GM21786 (cell line): ENCODE data around the gene UVRAG.

Experiments
- ATAC-seq: cut with Tn5 transposase; IDR thresholded peaks from one replicate; pipeline ENCODE4 v1.9.1; 2021; ENCODE audit not compliant: unreplicated experiment

Gene UVRAG

GRCh38 chr11:76177250-76177686 lies 362.3 kb downstream of the UVRAG start:
- no peak for ATAC-seq

DNA sequence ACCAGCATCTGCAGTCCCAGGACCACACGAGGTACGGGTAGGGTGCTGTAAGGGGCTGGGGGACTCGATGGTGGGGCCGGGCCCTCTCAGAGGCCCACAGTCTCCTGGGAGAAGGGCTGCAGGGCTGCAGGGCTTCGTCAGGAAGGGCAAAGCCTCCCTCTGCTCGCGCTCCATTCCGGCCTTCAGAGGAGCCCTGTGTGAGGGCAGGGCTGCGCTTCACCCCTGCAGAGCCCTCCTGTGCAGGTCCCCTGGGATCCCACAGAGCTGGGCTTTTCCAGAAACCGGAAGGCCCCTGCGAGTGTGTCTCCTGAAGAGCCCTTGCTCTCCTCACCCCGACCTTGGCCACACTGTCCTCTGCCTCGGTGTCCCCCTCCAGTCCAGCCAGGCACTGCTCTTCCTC lies 364.1 kb downstream of the UVRAG start:
- no peak for ATAC-seq

- no peak for ATAC-seq
These were observed 366.4 kb downstream of the UVRAG start for GRCh38 chr11:76181371-76181770.

DNA sequence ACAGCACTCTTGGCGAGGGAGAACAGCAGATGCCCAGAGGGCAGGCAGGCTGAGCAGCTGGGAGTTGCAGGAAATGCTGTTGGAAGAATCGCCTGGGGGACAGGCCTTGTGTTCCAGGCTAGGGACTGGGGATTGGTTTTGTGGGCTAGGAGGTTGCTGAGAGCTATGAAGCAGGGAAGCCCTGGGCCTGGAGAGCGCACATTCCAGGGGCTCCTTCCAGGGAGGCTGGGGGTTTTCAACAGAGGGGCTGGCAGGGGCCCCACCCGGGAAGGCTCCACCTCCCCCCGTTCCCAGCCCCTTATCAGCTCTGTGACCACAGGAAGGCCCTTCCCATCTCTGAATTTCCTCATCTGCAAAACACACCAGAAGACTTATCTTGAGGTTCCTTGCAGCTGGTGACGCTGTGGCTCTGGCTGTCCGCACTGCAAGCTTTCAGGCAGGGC lies 369.6 kb downstream of the UVRAG start:
- no peak for ATAC-seq

DNA sequence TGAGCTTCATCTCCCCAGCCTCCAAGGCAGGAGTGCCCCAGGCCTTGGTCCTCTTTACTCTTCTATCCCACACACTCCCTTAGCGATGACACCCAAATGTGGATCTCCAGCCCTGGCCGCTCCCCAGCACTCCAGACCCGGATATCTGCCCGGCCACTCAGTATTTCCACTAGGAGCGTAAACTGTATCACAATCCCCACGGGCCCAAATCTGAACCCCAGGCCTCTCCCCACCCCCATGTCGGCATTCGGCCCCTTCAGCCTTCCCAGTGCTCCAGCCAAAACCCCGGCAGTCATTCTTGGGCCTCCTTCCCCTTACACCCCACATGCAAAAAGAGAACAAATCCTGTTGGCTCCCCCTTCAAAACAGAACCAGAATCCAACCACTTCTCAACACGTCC lies 370.5 kb downstream of the UVRAG start:
- ATAC-seq, result no peak

GRCh38 chr11:76185931-76186401 lies 371.0 kb downstream of the UVRAG start:
- no peak for ATAC-seq

DNA sequence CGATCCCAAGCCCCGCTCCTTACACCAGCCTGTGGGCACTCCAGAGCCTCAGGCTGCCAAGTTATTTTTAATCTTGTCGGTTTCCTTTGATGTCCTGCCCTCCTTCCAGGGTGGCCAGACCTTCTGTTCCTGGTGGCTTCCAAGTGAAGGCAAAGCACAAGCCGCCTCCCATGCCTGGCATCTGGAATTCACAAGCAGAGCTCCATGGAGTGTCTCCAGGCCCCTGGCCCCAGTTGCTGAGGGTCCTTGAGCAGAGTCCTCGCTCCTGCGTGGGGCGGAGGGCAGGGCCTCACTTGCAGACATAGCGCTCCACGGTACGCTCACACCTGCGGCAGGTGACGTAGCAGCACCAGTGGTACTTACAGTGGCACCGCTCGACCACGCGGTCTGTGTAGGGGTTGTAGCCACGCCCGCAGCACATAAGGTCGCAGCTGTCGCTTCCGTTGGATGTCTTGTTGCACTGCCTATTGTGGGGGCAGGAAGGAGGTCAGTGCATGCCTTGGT lies 371.8 kb downstream of the UVRAG start:
- ATAC-seq, result no peak

- ATAC-seq, result no peak
These were observed 373.9 kb downstream of the UVRAG start for GRCh38 chr11:76188873-76189272.

GRCh38 chr11:76189682-76190081 lies 374.7 kb downstream of the UVRAG start:
- ATAC-seq, result no peak

- ATAC-seq, result no peak
These were observed 375.4 kb downstream of the UVRAG start for GRCh38 chr11:76190376-76190775.
